Testis (tissue), 2 donors: ENCODE measurements around the gene C1orf87.

Experiments used
- POLR2A ChIP-seq: fragments of 450-650 bp; IDR thresholded peaks from one replicate; pipeline ENCODE4 v1.6.1; 2017; ENCODE audit warnings: antibody characterized with exemption, mild to moderate bottlenecking, moderate library complexity
- TF ChIP-seq, protein P1 (sequence below), 3 experiments: fragments of 450-650 bp in 2 of 3; fragments of 200-600 bp in 1 of 3; sonication (generic) in 1 of 3; IDR thresholded peaks; one replicate each; pipeline ENCODE4 v1.5.1; 2016 to 2019; ENCODE audit warnings: antibody characterized with exemption in 3 of 3, mild to moderate bottlenecking in 2 of 3, moderate library complexity in 1 of 3

DNA sequence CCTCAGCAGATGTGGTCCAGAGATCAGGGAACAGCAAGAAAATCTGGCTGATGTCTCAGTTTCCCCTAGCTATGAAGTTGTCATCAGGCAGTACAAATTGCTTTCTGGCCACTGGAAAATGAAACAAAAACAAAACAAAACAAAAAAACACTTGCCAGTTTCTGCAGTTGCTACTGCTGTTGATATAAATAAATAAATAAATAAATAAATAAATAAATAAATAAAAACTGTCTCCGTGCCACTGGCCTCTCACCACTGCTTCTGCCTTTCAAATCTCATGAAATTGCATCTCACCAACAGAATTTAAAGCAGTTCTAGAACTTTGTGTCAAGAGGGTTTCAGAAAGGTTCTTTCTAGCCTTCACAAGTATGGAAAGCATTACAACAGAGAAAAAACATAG, 62.9 kb downstream of the C1orf87 start:
- TF ChIP-seq, protein P1, sequence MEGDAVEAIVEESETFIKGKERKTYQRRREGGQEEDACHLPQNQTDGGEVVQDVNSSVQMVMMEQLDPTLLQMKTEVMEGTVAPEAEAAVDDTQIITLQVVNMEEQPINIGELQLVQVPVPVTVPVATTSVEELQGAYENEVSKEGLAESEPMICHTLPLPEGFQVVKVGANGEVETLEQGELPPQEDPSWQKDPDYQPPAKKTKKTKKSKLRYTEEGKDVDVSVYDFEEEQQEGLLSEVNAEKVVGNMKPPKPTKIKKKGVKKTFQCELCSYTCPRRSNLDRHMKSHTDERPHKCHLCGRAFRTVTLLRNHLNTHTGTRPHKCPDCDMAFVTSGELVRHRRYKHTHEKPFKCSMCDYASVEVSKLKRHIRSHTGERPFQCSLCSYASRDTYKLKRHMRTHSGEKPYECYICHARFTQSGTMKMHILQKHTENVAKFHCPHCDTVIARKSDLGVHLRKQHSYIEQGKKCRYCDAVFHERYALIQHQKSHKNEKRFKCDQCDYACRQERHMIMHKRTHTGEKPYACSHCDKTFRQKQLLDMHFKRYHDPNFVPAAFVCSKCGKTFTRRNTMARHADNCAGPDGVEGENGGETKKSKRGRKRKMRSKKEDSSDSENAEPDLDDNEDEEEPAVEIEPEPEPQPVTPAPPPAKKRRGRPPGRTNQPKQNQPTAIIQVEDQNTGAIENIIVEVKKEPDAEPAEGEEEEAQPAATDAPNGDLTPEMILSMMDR (IDR thresholded peaks at IDR 0.05): no peak
- TF ChIP-seq POLR2A: no peak
